ENCODE results near the gene NMRK1. TPM values are rescaled to one million over a fixed set of nuclear protein-coding genes. Genes with fewer than 3 reads are reported as not detected.

NMRK1 gene
- total and polyA plus RNA-seq, 2 of the 13 experiments (the other 11 are each of a cell fraction or from before 2014, with no cell fraction given) = 9.1 to 12.9 TPM

GRCh38 chr9:75088646-75089372 lies 854 bp upstream of the NMRK1 start:
- peak overlapping the region; percentile 70 to 95 (median 78) for H3K4me3 ChIP-seq (replicated peaks in 1 of 3; ENCODE audit: insufficient read depth in 1 of 3, low read depth in 2 of 3, low read length in 3 of 3)
- POLR2A ChIA-PET = interaction anchor here (0.9 to 1.9 kb wide), 4 partner anchors 10 to 1306 kb away, joined by 3 to 18 read pairs (median 4); partner anchors contain the start of gene CARNMT1
- peak; percentile 55 for DNase-seq (ENCODE audit: low spot score)
- peak; percentile 4 for FAIRE-seq
- peak overlapping the region; percentile 91 for H3K4me2 ChIP-seq (ENCODE audit: low read depth, low read length)
- CTCF ChIA-PET (ENCODE audit: low intra/inter-chr PET ratio, low total read pairs) = no interaction called here
- no peaks in the 10 kb centered on the region for H3K36me3 ChIP-seq (replicated peaks in 1 of 2; ENCODE audit: control insufficient read depth in 1 of 2, insufficient read depth in 2 of 2, low read length in 2 of 2)
- peak overlapping the region; percentile 94 for H3K27ac ChIP-seq (ENCODE audit: extremely low read length, insufficient read depth, low read length)
- peaks cover 5% of the 10 kb centered on the region; the same call in 1 of the 2 replicates for H4K20me1 ChIP-seq (ENCODE audit: insufficient read depth, low read length)
- ATAC-seq = peak; percentile 20
- H3K9me3 ChIP-seq (ENCODE audit: low read length) = no peaks in the 10 kb centered on the region
- no TSS peak for BruUV-seq (replicated peaks)
- 2% methylated on average over 24 of the region's 43 CpGs for WGBS (ENCODE audit: low lambda C conversion rate)
- H2AFZ ChIP-seq (ENCODE audit: low read length) = peak overlapping the region; percentile 71
- H3K9ac ChIP-seq (ENCODE audit: insufficient read depth, low read depth, low read length) = peak overlapping the region; percentile 84
- in situ Hi-C loops (cut with HindIII; ENCODE audit: extremely low pct_ligation_motif_present, low pct_unique_long_range_greater_than_20kb) (loop anchor here (5.0 kb wide), 1 partner anchor 137 kb away; the partner anchor contains the start of gene C9orf40), intact Hi-C loops (cut with micrococcal nuclease; ENCODE audit: unreplicated experiment) (loop anchor here (1.0 to 5.0 kb wide), 4 partner anchors 60 to 137 kb away; partner anchors contain the start of genes C9orf40 and CARNMT1)
- H3K4me1 ChIP-seq (ENCODE audit: insufficient read depth, low read length) = peaks cover 78% of the 10 kb centered on the region
- H3K79me2 ChIP-seq (ENCODE audit: insufficient read depth, low read length) = peaks cover 32% of the 10 kb centered on the region
- H3K27me3 ChIP-seq (ENCODE audit: control insufficient read depth in 1 of 2, insufficient read depth in 2 of 2, low read length in 2 of 2) = no peaks in the 10 kb centered on the region; a peak in 1 of 5 replicates
- TF ChIP-seq FOXC1 (CRISPR knock-in tag; IDR thresholded peaks at IDR 0.05; ENCODE audit: borderline replicate concordance) (no peak), HNRNPLL (IDR thresholded peaks at IDR 0.05; ENCODE audit: low read depth, low read length, poor library complexity, severe bottlenecking) (peak; percentile 58), UBTF (CRISPR knock-in tag; IDR thresholded peaks at IDR 0.05) (peak; percentile 44; the same call in 1 of the 2 replicates), ZFY (CRISPR knock-in tag; IDR thresholded peaks at IDR 0.05) (no peak; the same call in 1 of the 2 replicates), HES4 (CRISPR knock-in tag; IDR thresholded peaks at IDR 0.05; ENCODE audit: borderline replicate concordance) (no peak), ELF1 (CRISPR knock-in tag; IDR thresholded peaks at IDR 0.05) (peak; percentile 63)
- TF ChIP-seq, protein P1, sequence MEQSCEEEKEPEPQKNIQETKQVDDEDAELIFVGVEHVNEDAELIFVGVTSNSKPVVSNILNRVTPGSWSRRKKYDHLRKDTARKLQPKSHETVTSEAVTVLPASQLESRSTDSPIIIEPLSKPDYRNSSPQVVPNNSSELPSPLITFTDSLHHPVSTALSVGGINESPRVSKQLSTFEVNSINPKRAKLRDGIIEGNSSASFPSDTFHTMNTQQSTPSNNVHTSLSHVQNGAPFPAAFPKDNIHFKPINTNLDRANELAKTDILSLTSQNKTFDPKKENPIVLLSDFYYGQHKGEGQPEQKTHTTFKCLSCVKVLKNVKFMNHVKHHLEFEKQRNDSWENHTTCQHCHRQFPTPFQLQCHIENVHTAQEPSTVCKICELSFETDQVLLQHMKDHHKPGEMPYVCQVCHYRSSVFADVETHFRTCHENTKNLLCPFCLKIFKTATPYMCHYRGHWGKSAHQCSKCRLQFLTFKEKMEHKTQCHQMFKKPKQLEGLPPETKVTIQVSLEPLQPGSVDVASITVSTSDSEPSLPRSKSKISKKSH (CRISPR knock-in tag; IDR thresholded peaks at IDR 0.05; ENCODE audit: borderline replicate concordance) = 0 out of 2 replicates have a peak, but pooled peaks have one; percentile 36
- TF ChIP-seq, protein P2, sequence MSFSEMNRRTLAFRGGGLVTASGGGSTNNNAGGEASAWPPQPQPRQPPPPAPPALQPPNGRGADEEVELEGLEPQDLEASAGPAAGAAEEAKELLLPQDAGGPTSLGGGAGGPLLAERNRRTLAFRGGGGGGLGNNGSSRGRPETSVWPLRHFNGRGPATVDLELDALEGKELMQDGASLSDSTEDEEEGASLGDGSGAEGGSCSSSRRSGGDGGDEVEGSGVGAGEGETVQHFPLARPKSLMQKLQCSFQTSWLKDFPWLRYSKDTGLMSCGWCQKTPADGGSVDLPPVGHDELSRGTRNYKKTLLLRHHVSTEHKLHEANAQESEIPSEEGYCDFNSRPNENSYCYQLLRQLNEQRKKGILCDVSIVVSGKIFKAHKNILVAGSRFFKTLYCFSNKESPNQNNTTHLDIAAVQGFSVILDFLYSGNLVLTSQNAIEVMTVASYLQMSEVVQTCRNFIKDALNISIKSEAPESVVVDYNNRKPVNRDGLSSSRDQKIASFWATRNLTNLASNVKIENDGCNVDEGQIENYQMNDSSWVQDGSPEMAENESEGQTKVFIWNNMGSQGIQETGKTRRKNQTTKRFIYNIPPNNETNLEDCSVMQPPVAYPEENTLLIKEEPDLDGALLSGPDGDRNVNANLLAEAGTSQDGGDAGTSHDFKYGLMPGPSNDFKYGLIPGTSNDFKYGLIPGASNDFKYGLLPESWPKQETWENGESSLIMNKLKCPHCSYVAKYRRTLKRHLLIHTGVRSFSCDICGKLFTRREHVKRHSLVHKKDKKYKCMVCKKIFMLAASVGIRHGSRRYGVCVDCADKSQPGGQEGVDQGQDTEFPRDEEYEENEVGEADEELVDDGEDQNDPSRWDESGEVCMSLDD (CRISPR knock-in tag; IDR thresholded peaks at IDR 0.05; ENCODE audit: borderline replicate concordance) = peak; percentile 2; the same call in 1 of the 2 replicates
- TF ChIP-seq, protein P3, sequence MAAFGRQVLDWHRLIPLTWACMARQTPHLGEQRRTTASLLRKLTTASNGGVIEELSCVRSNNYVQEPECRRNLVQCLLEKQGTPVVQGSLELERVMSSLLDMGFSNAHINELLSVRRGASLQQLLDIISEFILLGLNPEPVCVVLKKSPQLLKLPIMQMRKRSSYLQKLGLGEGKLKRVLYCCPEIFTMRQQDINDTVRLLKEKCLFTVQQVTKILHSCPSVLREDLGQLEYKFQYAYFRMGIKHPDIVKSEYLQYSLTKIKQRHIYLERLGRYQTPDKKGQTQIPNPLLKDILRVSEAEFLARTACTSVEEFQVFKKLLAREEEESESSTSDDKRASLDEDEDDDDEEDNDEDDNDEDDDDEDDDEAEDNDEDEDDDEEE (CRISPR knock-in tag; IDR thresholded peaks at IDR 0.05) = no peak

All from HepG2 (cell line).